ENCODE measurements around the gene TNFRSF25. TPM values are rescaled to one million over a fixed set of nuclear protein-coding genes. Genes with fewer than 3 reads are reported as not detected.

The TNFRSF25 gene
- total and polyA plus RNA-seq, 2 experiments from 2014 or later: 13.6 to 25.3 TPM

DNA sequence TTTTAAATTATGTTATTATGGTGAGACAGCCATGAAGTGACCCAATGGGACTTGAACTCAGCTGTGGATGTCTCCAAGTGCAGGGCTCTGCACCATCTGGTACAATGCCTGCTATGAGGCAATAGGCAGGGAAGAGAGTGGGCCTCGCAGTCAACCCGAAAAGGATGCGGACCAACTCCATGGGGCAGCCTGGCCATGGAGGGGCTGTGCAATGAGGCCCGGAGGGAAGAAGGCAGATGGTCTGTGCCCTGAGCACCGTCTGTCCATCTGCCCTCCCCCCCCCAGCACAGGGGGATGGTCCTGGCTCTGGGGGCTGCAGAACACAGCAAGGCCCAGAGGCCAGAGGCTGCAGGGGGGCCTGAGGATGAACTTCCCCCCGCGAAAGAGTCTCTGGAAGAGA, 24.4 kb downstream of the TNFRSF25 start:
- Histone ChIP-seq H3F3A (replicated peaks; ENCODE audit: low read depth) (no peaks in the 10 kb centered on the region), H3K27ac (ENCODE audit: low read depth) (no peak overlapping the region), H3K4me1 (ENCODE audit: insufficient read depth) (no peaks in the 10 kb centered on the region; the same call in 1 of the 2 replicates), H3K79me2 (replicated peaks; ENCODE audit: insufficient read depth) (no peaks in the 10 kb centered on the region), H3K36me3 (ENCODE audit: insufficient read depth) (no peaks in the 10 kb centered on the region), H3K9me2 (ENCODE audit: insufficient read depth) (no peaks in the 10 kb centered on the region), H3K4me2 (no peak overlapping the region), H3K27me3 (ENCODE audit: insufficient read depth) (peaks cover 26% of the 10 kb centered on the region), H3K4me3 (no peak overlapping the region), H4K20me1 (replicated peaks; ENCODE audit: insufficient read depth) (no peaks in the 10 kb centered on the region), H2AFZ (no peak overlapping the region)
- TF ChIP-seq CREB1 (CRISPR knock-in tag; IDR thresholded peaks at IDR 0.05; ENCODE audit: low read depth): no peak
- no peak for TF ChIP-seq STAT1 (IDR thresholded peaks at IDR 0.05; ENCODE audit: unreplicated experiment)
- TF ChIP-seq NANOG (IDR thresholded peaks at IDR 0.05; ENCODE audit: borderline replicate concordance): no peak
- TF ChIP-seq ZNF114 (CRISPR knock-in tag; IDR thresholded peaks at IDR 0.05): no peak
- no peak for TF ChIP-seq ZNF462 (CRISPR knock-in tag; IDR thresholded peaks at IDR 0.05)
- no peak for TF ChIP-seq EZH2 (IDR thresholded peaks at IDR 0.05; ENCODE audit: low read depth, unreplicated experiment)
- TF ChIP-seq CTCF (conservative IDR thresholded peaks at IDR 0.05; ENCODE audit: low read depth in 2 of 2): no peak
- TF ChIP-seq POLR2AphosphoS5 (IDR thresholded peaks at IDR 0.05; ENCODE audit: low read depth): no peak
- TF ChIP-seq JUNB (IDR thresholded peaks at IDR 0.05; ENCODE audit: unreplicated experiment): no peak
- TF ChIP-seq ETS1 (IDR thresholded peaks at IDR 0.05): no peak
- no peak for TF ChIP-seq ZNF331 (CRISPR knock-in tag; IDR thresholded peaks at IDR 0.05; ENCODE audit: low read depth)
- no peak for TF ChIP-seq REST (IDR thresholded peaks at IDR 0.05; ENCODE audit: unreplicated experiment)
- Mint-ChIP-seq H3K36me3 (ENCODE audit: low read depth) (no peaks in the 10 kb centered on the region), H3K4me3 (peak overlapping the region; percentile 61; the same call in 1 of the 3 replicates), H3K4me1 (peaks cover 24% of the 10 kb centered on the region), H3K27me3 (ENCODE audit: insufficient read depth, low read depth, poor library complexity) (peaks cover 33% of the 10 kb centered on the region), H3K9me3 (no peaks in the 10 kb centered on the region), H3K27ac (no peak overlapping the region)
- DNase-seq (ENCODE audit: low spot score) (no peak), ATAC-seq (no peak)

Data from GM23338 (cell line).